ENCODE measurements around the gene PIGU. TPM values are rescaled to one million over a fixed set of nuclear protein-coding genes. Genes with fewer than 3 reads are reported as not detected.

Gene PIGU
- total and polyA plus RNA-seq, 2 of the 13 experiments (the other 11 are each of a cell fraction or from before 2014, with no cell fraction given): 45.5 to 231 TPM

DNA sequence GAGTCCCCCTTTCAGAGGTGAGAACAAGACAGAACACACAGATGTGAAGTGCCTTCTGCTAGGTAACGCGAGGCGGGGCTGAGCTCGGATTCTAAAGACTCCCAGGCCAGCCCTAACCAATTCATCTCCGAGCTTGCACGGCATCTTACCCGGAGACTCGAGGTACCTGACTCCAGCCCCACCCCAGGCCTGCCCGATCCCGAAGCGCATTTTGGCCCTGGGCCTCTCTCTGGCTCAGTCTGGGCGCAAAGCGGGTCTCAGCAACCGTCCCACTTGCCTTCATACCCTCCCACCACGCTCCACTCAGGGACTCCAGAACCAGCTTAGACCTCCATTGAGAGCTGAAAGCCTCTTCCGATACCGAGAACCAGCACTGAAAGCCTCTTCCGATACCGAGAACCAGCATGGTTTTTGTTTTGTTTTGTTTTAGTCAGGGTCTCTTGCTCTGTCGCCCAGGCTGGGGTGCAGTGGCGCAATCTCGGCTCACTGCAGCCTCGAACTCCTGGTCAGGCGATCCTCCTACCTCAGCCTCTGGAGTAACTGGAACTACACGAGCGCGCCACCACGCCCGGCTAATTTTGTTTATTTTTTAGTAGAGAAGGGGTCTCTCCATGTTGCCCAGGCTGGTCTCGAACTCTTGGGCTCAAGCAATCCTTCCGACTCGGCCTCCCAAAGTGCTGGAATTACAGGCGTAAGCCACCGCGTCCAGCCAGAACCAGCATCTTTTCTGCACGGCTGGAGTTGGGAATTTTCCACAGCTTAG lies 161.2 kb downstream of the PIGU start (continued):
- TF ChIP-seq ZNF256 (CRISPR knock-in tag; conservative IDR thresholded peaks at IDR 0.05): peak; percentile 27; the same call in 1 of the 2 replicates
- TF ChIP-seq NR2C2 (CRISPR knock-in tag; IDR thresholded peaks at IDR 0.05; ENCODE audit: borderline replicate concordance): peak; percentile 29; the same call in 1 of the 2 replicates
- peak; percentile 7 for TF ChIP-seq HDAC2 (CRISPR knock-in tag; IDR thresholded peaks at IDR 0.05)
- no peak for TF ChIP-seq SNAPC2 (CRISPR knock-in tag; IDR thresholded peaks at IDR 0.05)
- TF ChIP-seq ELF4 (CRISPR knock-in tag; IDR thresholded peaks at IDR 0.05; ENCODE audit: borderline replicate concordance): 0 out of 2 replicates have a peak, but pooled peaks have one; percentile 86
- TF ChIP-seq HNRNPH1 (optimal IDR thresholded peaks at IDR 0.05; ENCODE audit: low read depth, low read length): peak; percentile 68
- TF ChIP-seq ZMYM3 (CRISPR knock-in tag; IDR thresholded peaks at IDR 0.05): peak; percentile 79
- 0 out of 2 replicates have a peak, but pooled peaks have one; percentile 1 for TF ChIP-seq CBX5 (CRISPR knock-in tag; IDR thresholded peaks at IDR 0.05; ENCODE audit: borderline replicate concordance)
- no peak for TF ChIP-seq MYNN (CRISPR knock-in tag; IDR thresholded peaks at IDR 0.05; ENCODE audit: low read depth)
- no peak for TF ChIP-seq NFE2L1 (CRISPR knock-in tag; IDR thresholded peaks at IDR 0.05; ENCODE audit: borderline replicate concordance)
- TF ChIP-seq ARNT2 (CRISPR knock-in tag; IDR thresholded peaks at IDR 0.05; ENCODE audit: low read depth): peak; percentile 64; the same call in 1 of the 2 replicates
- TF ChIP-seq PCBP1 (IDR thresholded peaks at IDR 0.05; ENCODE audit: borderline replicate concordance, low read depth, low read length): no peak
- TF ChIP-seq TBX3 (IDR thresholded peaks at IDR 0.05; ENCODE audit: borderline replicate concordance): no peak
- no peak for TF ChIP-seq ZSCAN22 (CRISPR knock-in tag; IDR thresholded peaks at IDR 0.05)
- TF ChIP-seq NFATC3 (CRISPR knock-in tag; IDR thresholded peaks at IDR 0.05): no peak
- TF ChIP-seq SMARCC2 (IDR thresholded peaks at IDR 0.05): no peak
- TF ChIP-seq SATB2 (CRISPR knock-in tag; IDR thresholded peaks at IDR 0.05): no peak
- TF ChIP-seq HDAC6 (IDR thresholded peaks at IDR 0.05; ENCODE audit: low read depth, low read length): no peak
- TF ChIP-seq ZNF614 (CRISPR knock-in tag; IDR thresholded peaks at IDR 0.05; ENCODE audit: borderline replicate concordance): no peak
- peak; percentile 12 for TF ChIP-seq ZNF746 (CRISPR knock-in tag; IDR thresholded peaks at IDR 0.05)
- no peak for TF ChIP-seq MTF1 (CRISPR knock-in tag; IDR thresholded peaks at IDR 0.05)
- TF ChIP-seq GPN1 (CRISPR knock-in tag; IDR thresholded peaks at IDR 0.05; ENCODE audit: borderline replicate concordance): no peak
- TF ChIP-seq, protein P1, sequence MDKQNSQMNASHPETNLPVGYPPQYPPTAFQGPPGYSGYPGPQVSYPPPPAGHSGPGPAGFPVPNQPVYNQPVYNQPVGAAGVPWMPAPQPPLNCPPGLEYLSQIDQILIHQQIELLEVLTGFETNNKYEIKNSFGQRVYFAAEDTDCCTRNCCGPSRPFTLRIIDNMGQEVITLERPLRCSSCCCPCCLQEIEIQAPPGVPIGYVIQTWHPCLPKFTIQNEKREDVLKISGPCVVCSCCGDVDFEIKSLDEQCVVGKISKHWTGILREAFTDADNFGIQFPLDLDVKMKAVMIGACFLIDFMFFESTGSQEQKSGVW (CRISPR knock-in tag; IDR thresholded peaks at IDR 0.05; ENCODE audit: borderline replicate concordance): no peak; the same call in 1 of the 2 replicates
- TF ChIP-seq ZNF136 (CRISPR knock-in tag; IDR thresholded peaks at IDR 0.05; ENCODE audit: low read depth): peak; percentile 40; the same call in 1 of the 2 replicates
- TF ChIP-seq ZNF160 (CRISPR knock-in tag; IDR thresholded peaks at IDR 0.05): peak; percentile 69; the same call in 1 of the 2 replicates
- TF ChIP-seq, protein P2, sequence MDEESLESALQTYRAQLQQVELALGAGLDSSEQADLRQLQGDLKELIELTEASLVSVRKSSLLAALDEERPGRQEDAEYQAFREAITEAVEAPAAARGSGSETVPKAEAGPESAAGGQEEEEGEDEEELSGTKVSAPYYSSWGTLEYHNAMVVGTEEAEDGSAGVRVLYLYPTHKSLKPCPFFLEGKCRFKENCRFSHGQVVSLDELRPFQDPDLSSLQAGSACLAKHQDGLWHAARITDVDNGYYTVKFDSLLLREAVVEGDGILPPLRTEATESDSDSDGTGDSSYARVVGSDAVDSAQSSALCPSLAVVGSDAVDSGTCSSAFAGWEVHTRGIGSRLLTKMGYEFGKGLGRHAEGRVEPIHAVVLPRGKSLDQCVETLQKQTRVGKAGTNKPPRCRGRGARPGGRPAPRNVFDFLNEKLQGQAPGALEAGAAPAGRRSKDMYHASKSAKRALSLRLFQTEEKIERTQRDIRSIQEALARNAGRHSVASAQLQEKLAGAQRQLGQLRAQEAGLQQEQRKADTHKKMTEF (CRISPR knock-in tag; IDR thresholded peaks at IDR 0.05): no peak
- TF ChIP-seq, protein P3, sequence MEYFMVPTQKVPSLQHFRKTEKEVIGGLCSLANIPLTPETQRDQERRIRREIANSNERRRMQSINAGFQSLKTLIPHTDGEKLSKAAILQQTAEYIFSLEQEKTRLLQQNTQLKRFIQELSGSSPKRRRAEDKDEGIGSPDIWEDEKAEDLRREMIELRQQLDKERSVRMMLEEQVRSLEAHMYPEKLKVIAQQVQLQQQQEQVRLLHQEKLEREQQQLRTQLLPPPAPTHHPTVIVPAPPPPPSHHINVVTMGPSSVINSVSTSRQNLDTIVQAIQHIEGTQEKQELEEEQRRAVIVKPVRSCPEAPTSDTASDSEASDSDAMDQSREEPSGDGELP (IDR thresholded peaks at IDR 0.05; ENCODE audit: borderline replicate concordance, low read depth): no peak; the same call in 1 of the 2 replicates
- 0 out of 2 replicates have a peak, but pooled peaks have one; percentile 29 for TF ChIP-seq ZNF431 (CRISPR knock-in tag; IDR thresholded peaks at IDR 0.05; ENCODE audit: borderline replicate concordance, low read depth)
- TF ChIP-seq NR3C1 (CRISPR knock-in tag; IDR thresholded peaks at IDR 0.05): no peak
